Right atrium auricular region (tissue), 2 donors: ENCODE measurements around the gene HSF5. TPM values are rescaled to one million over a fixed set of nuclear protein-coding genes. Genes with fewer than 3 reads are reported as not detected.
A peak's percentile ranks its signal among the peaks of the same experiment; 100 is the strongest.

ENCODE experiments used
- DNase-seq: peaks from one replicate; pipeline ENCODE4 v3.0.0-alpha.2; 2019; ENCODE audit warnings: low spot score
- H3K27ac ChIP-seq, 2 donors: fragments of 200-600 bp; sonication (generic); 1 replicate in 1 of 2; 2 replicates in 1 of 2; pipeline ENCODE4 v1.5.1; 2016 to 2019
- H3K27me3 ChIP-seq, 2 donors: fragments of 200-600 bp; sonication (generic); one replicate each; pipeline versions ENCODE4 v1.5.1 to v1.6.0; 2017 to 2019
- H3K36me3 ChIP-seq: fragments of 200-600 bp; sonication (generic); one replicate; pipeline ENCODE4 v1.5.1; 2016
- H3K4me1 ChIP-seq, 2 donors: fragments of 200-600 bp; sonication (generic); one replicate each; pipeline versions ENCODE4 v1.5.1 to v1.6.0; 2017 to 2019
- H3K4me3 ChIP-seq, 2 donors: fragments of 200-600 bp; sonication (generic); 1 replicate in 1 of 2; 2 replicates in 1 of 2; pipeline ENCODE4 v1.5.1; 2017 to 2019; ENCODE audit warnings: mild to moderate bottlenecking in 1 of 2, moderate library complexity in 1 of 2
- H3K9me3 ChIP-seq, 2 donors: fragments of 200-600 bp; sonication (generic); one replicate each; pipeline ENCODE4 v1.5.1; 2019
- CTCF ChIP-seq, 2 donors: fragments of 200-600 bp; sonication (generic); IDR thresholded peaks; one replicate each; pipeline ENCODE4 v1.5.1; 2019; ENCODE audit warnings: antibody characterized with exemption in 2 of 2
- total RNA-seq, 2 donors: library from RNA; depleted of rRNA; stranded (reverse); fragments of >200 nt; gene quantifications; one replicate each; pipeline ENCODE4 v1.1.0, GENCODE V29; 2016

HSF5 gene
- total RNA-seq, 2 donors from 2014 or later, result 0.08 TPM; not detected in 1

GRCh38 chr17:58515286-58515685, 27.1 kb upstream of the HSF5 start:
- H3K4me3 ChIP-seq, result no peak overlapping the region
- H3K36me3 ChIP-seq, result peaks cover 17% of the 10 kb centered on the region
- H3K27ac ChIP-seq, result peak overlapping the region; percentile 78 to 85
- TF ChIP-seq CTCF (IDR thresholded peaks at IDR 0.05), result no peak
- no peak for DNase-seq
- H3K9me3 ChIP-seq, result no peaks in the 10 kb centered on the region
- H3K27me3 ChIP-seq, result no peaks in the 10 kb centered on the region
- H3K4me1 ChIP-seq, result peaks cover 0 to 60% of the 10 kb centered on the region in 2 donors

- peaks cover 0 to 55% of the 10 kb centered on the region in 2 donors for H3K4me1 ChIP-seq
- TF ChIP-seq CTCF (IDR thresholded peaks at IDR 0.05), result no peak
These were observed 26.6 kb upstream of the HSF5 start for GRCh38 chr17:58514770-58515157.

GRCh38 chr17:58513965-58514769, 26.0 kb upstream of the HSF5 start, which contains the start of gene MTMR4:
TSS of gene MTMR4 (minus strand) at chr17:58514638. CDS start at chr17:58514407, 231 bp downstream.
- Histone ChIP-seq H3K27ac (peak within 1 kb of the TSS; percentile 78 to 85), H3K9me3 (no peaks in the 10 kb centered on the region), H3K4me1 (peaks cover 0 to 49% of the 10 kb centered on the region in 2 donors), H3K27me3 (no peaks in the 10 kb centered on the region), H3K4me3 (peak within 1 kb of the TSS; percentile 55 to 68), H3K36me3 (peaks cover 28% of the 10 kb centered on the region)
- peak; percentile 77 for DNase-seq
- TF ChIP-seq CTCF (IDR thresholded peaks at IDR 0.05), result no peak

More at GRCh38 chr17:58514770-58515157, 26.6 kb upstream of the HSF5 start:
- peaks cover 22% of the 10 kb centered on the region for H3K36me3 ChIP-seq
- H3K9me3 ChIP-seq, result no peaks in the 10 kb centered on the region
- H3K4me3 ChIP-seq, result peak overlapping the region; percentile 55 to 68
- DNase-seq, result no peak
- no peaks in the 10 kb centered on the region for H3K27me3 ChIP-seq
- H3K27ac ChIP-seq, result peak overlapping the region; percentile 78 to 85

- Histone ChIP-seq H3K27me3 (no peaks in the 10 kb centered on the region), H3K36me3 (peaks cover 36% of the 10 kb centered on the region), H3K9me3 (no peaks in the 10 kb centered on the region), H3K27ac (no peak overlapping the region), H3K4me3 (peak overlapping the region; percentile 55 to 68), H3K4me1 (peaks cover 0 to 44% of the 10 kb centered on the region in 2 donors)
- no peak for DNase-seq
- no peak for TF ChIP-seq CTCF (IDR thresholded peaks at IDR 0.05)
These were observed 25.2 kb upstream of the HSF5 start for GRCh38 chr17:58513267-58513964.

- Histone ChIP-seq H3K9me3 (no peaks in the 10 kb centered on the region), H3K27me3 (no peaks in the 10 kb centered on the region), H3K4me1 (peaks cover 0 to 27% of the 10 kb centered on the region in 2 donors), H3K4me3 (no peak overlapping the region), H3K36me3 (peaks cover 65% of the 10 kb centered on the region), H3K27ac (no peak overlapping the region)
- no peak for TF ChIP-seq CTCF (IDR thresholded peaks at IDR 0.05)
- DNase-seq, result no peak
These were observed 21.9 kb upstream of the HSF5 start for GRCh38 chr17:58510075-58510474.
